ENCODE data around the gene LRRTM4.
"Not testable (repeated sequence)": the region's sequence is repeated elsewhere in the genome, so short reads cannot be mapped to it uniquely, and the experiment has no call there.

LRRTM4 gene

DNA sequence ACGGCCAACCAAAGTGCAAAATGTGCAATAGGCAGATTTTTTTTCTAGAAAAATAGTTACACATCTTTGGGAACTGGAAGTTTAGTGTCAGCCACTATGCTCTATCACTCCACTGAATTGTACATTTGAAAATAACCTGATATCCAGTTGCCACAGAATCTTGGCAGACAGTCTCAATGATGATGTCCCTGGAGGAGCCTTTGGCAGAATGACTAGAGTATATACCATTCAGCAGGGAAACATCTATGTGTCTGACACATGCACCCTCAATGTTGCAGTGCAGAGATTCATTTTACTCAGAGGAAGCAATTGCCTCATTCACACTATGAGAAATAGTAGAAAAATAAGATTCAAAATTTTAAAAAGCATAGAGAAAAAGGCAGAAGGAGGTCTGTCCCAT, 475.8 kb downstream of the LRRTM4 start:
- no peak for DNase-seq

DNA sequence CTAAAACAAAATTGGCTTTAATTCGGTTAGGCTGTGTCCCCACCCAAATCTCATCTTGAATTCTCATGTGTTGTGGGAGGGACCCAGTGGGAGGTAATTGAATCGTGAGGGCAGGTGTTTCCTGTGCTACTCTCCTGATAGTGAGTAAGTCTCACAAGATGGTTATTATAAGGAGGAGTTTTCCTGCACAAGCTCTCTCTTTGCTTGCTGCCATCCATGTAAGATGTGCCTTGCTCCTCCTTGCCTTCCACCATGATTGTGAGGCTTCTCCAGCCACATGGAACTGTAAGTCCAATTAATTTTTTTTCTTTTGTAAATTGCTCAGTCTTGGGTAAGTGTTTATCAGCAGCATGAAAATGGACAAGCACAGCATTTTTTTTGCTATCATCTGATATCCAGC, 476.7 kb downstream of the LRRTM4 start:
- DNase-seq: not testable (repeated sequence)

DNA sequence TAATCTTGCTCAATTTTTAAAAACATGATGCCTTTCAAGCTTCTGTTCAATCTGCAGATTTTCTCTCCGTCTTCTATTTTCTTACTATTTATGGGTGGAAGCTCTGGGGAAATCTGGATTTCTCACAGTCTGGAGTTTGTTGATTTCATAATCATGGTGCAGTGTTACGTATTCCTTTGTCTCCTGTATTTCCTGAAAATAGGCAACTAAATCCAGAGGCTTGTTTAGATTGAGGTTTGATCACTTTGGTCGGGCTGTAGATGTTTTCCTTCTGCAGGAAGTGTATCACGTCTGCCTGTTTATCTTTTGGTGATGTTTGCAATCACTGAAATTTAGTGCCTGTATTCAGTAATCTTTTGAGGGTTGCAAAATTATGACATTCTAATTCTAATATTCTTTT, 487.7 kb downstream of the LRRTM4 start:
- DNase-seq: no peak

DNA sequence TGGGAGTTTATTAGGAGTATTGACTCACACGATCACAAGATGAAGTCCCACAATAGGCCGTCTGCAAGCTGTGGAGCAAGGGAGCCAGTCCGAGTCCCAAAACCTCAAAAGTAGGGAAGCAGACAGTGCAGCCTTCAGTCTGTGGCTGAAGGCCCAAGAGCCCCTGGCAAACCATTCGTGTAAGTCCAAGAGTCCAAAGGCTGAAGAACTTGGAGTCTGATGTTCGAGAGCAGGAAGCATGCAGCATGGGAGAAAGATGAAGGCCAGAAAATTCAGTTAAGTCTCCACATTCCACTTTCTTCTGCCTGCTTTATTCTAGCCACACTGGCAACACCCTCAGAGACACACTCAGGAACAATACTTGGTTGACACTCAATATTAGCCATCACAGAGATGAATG, 492.9 kb downstream of the LRRTM4 start:
- not testable (repeated sequence) for DNase-seq

DNA sequence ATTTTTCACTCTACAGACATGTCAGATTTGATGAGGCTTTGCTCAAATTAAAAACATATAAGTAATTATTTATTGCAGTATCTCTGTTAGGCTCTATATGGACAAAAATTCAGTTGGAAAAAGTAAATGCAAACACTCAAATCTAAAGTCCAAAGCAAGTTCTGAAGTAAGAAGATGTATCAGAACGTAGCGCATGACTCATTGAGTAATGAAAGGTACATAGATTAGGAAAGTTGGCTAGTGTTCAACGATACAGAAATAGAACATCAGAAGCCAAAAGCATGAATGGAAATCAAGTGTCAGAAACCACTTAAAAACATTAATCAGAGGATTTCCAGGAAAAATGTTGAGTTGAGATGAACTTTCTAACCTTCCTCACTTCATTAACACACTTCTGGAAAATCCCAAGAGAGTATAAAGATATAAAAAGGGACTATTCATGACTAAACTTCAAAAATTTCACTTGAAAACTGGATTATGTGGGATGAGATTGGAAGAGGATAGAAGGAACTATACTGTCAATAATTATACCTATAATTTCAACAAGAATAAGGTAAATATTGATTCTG, 494.1 kb downstream of the LRRTM4 start:
- DNase-seq: no peak

DNA sequence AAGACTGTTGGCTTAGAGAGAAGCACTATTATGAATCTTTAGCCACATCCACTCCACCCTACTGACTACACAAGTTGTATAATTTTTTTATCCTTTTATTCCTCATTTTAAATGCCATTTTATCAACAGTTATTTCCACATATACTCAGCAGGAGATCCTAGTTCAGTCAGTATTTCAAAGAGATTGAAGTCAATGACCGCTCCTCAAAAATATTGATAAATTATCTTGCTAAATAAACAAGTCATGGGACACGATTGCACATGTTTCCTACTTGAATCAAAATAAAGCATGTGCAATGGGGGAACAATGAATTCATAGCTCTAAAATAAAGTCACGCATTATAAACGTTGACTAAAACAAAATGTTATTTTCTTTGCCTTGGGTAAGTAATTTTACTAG, 496.5 kb downstream of the LRRTM4 start:
- DNase-seq: no peak

DNA sequence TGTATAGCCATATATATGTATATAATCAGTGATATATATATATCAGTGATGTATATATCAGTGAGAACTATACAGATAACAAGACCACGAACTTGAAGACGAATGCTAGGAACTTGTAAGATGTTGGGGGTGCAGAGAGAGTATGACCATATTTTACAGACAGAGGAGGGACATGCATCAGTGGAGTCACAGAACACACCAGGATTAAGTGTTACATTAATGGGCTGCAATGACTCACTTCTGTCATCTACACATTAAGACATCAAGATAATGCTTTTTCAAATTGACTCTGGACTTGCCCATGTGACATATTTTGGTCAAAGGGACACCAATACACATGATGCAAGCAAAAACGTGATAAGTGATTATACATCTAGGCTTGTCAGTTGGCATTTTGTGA, 501.0 kb downstream of the LRRTM4 start:
- no peak for DNase-seq

DNA sequence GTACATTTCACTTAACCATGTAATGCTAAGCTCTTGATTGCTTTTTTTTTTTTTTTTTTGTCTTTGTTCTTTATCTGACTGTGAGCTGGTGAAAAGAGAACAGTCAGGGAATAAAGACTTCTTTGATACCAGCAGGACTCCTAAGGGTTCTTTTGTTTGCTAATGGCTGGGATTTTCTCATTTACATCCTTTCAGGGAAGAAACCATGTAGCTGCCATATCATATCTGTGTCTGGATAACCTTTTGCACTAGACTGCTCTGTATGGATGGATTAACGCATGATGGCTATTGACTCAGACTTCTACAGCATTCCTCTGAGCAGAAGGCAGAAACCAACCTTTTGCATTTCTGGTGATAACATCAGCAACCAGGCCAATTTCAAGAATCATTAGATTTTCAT, 504.0 kb downstream of the LRRTM4 start:
- no peak for DNase-seq

DNA sequence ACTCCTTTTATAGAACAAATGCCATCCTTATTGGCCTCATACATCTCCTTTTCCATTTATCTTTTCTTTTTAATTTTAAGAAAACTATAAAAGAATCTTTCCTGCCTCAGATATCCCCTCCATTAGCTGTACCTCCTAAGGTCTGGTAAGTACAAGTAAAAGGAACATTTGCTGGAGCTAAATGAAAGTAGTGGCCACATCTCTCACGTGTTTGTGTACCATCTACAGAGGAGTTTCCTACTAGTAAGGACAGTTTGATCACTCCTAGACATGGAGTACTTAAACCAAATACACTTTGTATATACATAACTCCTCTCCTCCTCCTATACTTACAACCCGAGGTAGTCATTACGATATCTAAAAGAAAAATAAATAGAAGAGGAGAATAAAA, 504.8 kb downstream of the LRRTM4 start:
- no peak for DNase-seq

DNA sequence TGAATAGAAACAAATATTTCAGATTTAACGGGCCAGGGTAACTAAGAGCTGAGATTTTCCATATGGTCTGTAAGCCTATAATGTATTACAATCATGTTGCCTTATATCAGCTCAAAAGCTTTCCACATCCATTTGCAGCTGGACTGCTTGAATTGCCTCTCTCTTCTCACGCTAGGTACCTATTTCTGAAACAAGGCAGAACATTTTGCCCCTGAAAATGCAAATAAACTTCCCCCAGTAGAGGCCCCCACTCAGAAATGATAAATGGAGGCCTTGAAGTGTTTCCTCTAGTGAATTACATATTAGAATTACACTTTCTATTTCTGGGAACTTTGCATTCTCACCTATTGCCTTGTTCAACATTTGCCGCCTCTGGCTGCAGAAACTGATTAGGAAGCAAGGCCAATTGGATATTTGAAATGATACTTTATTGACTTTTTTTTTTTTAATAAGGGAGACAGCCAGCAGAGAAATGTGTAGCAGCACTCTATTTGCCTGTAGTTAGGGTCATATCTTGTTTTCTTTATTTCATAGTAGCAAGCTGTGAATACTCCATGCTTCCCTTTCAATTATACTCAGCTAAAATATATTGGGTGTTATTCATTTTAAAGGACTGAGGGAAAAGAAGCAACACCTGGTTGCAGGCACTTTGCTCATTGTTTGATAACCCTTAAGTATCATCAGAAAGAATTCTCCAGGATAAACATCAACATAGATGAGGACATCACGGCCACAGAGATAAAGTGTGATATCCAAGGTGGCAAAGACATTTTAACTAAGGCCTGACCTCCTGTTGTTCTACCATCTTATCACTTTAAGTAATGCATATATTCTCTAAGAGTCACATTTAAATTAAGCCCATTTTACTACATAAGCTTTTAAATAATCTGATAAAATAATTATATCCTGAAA, 505.5 kb downstream of the LRRTM4 start:
- no peak for DNase-seq

DNA sequence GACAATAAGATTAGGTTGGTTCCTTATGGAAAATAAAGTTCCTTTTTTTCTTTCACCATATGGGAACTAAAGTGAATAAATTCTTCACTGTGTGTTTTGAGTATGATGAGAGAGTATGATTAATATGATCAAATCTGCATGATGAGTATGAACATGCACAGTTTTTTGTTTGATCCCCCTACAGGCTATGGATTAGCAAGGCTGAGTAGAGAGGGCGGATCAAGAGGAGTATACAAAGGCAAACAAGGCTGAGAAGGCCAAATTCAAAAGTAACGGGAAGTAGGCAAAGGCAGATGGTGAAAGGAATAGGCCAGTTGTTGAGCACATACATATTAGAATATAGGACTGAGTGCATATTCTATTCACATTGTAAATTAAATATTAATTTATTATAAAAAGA, 508.2 kb downstream of the LRRTM4 start:
- DNase-seq: no peak

DNA sequence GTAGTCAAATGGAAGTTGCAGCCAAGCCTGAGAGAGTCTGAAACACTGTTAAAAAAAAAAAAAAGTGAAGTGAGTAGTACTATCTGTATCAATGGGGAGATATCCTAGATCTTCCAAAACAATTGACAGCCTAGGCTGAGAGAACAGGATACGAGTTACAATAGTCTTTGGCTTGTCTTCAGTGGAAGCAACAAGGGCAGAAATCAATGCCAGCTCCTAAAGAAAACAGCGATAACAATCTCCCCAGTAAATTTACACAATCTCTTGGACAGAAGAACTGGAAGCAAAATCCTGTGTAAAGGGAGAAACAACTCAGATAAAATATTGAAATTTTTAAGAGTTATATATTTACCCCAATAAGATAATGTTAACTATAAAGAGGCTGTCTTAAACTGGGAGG, 508.7 kb downstream of the LRRTM4 start:
- no peak for DNase-seq

DNA sequence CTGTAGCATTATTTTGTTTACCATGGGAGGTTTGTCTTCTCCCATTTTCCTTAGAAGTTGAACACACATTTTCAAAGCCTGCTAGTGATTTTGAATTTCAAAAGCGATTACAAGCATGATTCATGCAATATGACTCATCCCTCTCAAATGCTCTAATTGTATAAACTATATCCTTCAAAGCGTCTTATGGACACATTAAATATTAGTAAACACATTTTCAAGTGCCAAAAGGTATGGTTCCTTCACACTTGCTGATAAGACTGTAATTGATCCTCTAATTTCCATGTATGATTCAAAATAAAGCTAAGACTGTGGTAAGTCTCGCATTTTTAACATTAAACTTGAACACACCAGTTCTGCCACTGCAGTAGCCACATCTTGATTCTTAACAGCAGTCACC, 512.9 kb downstream of the LRRTM4 start:
- DNase-seq: no peak

DNA sequence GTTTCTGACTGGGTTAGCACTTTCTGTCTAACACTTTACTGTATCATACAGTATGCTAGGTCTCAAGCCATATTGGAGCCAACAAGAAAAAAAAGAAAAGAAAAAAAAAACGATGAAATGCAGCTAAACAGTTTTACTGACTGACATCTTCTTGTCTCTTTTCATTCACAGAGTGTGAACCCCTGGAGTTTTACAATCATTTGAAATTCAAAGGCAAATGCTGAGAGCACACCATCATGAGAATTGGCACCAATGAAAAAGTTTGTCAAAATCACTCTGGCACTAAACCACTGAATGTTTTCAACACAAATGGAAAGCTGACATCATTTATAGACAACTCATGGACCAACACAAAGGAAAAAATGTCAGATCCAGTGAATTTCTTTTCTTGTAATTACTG, 513.3 kb downstream of the LRRTM4 start:
- DNase-seq: no peak

DNA sequence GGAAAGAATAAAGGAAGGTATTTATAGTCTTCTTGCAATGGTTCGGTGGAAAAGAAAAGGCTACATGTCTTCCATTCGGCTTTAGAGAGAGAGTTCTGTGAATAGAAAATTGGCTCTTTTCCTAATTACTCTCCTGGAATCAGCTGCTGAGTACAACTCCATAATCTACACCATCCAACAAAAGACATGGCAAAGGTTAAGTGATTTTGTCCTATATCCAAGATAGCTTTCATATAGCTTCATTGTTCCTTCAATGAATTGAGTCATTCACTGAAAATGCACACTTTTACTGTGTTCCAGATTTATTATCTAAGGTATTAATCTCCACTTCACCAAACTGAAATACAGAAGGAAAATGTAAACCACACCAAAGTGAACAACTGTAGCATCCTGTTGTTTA, 514.5 kb downstream of the LRRTM4 start:
- DNase-seq: no peak

DNA sequence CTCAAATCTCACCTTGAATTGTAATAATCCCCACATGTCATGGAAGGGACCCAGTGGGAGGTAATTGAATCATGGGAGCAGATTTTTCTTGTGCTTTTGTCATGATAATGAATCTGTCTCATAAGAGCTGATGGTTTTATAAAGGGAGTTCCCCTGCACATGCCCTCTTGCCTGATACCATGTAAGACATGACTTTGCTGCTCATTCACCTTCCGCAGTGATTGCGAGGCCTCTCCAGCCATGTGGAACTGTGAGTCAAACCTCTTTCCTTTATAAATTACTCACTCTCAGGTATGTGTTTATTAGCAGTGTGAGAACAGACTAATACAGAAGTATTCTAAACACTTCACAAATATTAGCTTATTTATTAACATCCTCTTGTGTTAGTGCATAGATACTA, 516.7 kb downstream of the LRRTM4 start:
- DNase-seq: no peak

DNA sequence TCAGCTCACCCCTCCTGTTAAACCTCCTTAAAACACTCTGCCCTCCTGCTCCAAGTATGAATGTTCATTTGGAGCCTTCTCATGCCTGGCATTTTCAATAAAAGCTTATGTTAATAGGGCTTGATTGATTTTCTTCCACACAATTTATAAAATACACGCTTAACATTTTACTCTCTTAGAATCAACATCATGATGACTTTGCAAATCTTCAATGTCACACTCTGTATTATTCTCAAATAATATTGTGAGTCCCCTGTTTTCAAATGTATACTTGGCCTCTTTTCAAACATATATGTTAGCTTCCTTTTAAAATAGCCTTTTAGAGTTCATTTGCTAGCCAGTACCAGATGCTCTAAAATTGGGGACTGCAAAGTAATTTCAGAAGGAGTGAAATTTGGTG, 520.3 kb downstream of the LRRTM4 start:
- DNase-seq: no peak

DNA sequence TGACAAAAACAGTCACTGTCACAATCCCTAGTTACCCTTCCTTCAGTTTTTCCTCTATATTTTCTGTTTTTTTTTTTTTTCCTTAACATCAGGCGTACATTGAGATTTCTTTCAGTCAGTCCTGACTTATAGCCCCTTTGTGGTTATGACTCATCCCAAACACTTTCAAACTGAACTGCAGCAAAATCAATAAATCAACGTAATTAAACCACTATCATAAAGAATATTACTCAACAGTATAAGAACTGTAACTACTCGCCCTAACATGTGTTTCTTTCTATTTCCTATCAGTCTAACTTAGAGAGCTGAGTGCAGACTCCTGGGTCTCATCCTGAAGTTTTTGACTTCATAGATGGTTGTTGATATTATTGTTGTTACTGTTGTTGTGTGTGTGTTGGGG, 523.5 kb downstream of the LRRTM4 start:
- no peak for DNase-seq

DNA sequence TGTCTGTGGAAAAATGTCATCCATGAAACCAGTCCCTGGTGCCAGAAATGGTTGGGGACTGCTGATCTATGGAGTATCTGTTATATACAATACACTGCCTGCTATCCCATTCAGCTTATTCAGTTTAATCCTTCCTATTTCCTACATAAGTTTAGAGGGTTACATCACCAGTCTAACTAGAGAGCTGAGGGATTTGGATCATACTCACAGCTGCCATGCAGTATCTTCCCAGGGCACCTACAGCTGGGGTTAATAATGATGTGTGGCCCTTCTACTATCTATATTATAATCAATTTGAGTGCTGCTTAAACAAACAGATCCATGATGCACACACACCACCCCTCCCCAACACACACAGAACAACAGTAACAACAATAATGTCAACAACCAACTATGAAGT, 524.0 kb downstream of the LRRTM4 start:
- no peak for DNase-seq

DNA sequence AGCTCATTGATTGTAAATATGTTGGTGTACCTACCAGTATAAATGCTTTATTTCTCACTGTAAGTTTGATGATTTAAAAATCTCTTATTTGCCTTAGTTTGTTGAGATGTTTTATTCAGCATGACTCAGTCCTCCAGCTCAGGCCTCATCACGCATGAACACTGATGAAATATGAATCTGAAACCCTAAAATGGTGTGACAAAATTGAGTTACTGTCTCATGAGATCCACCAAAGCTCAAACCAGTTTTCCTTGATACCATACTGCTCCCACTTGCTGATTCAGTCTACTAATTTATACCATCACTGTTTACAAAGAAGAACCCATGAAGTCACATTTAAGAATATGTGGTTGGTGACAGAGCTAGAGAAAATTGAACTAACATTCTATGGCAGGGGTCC, 524.9 kb downstream of the LRRTM4 start:
- DNase-seq: no peak

DNA sequence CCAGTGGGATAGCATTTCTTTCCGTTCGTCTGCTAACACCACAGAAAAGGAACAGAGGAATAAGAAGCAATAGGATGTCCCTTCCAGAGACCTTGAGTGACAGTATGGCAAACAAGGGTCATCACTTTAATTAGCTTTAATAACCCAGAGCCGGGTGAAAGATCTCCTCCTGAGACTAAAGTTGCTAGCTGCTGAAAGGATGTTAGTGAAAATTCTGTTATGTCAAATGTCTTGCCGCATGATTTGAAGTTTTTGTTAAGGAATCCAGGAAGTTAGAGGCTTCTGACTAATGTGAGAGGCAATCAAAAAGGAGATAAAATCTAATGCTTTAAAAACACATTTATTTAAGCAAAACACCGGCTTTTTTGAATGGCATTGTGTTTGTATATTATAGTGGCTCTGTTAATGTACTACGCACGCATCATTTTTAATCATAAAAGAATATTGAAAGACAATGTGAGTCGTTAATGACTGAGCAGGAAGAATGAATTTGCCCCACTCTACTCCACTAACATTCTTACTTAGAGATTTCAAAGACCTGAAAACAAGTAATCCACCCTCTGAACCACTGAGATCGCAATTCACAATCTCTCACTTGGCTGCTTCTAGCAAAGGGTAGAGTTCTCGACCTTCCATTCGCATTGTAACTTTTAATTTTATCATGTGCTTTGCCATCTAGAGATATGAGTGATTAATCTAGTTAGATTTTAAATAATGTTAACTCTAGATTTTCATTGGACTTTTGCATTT, 536.6 kb downstream of the LRRTM4 start:
- DNase-seq: no peak

DNA sequence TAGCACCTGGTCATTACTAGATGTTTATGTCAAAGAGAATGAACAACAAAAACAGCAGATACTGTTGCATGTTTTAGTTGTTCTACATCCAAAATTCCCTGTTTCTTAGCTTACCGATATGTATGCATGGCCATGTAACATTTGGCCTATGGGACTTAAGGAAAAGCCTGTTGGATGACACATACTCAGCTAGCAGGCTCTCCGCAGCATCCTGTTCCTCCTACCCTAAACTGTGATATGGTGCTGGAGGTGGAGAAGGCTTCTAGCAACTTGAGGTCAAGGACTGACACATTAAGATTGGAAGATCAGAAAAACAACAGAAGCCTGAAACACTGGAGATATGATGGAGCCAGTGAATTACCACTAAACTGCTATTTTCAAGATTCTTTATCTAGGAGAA, 537.8 kb downstream of the LRRTM4 start:
- DNase-seq: no peak

DNA sequence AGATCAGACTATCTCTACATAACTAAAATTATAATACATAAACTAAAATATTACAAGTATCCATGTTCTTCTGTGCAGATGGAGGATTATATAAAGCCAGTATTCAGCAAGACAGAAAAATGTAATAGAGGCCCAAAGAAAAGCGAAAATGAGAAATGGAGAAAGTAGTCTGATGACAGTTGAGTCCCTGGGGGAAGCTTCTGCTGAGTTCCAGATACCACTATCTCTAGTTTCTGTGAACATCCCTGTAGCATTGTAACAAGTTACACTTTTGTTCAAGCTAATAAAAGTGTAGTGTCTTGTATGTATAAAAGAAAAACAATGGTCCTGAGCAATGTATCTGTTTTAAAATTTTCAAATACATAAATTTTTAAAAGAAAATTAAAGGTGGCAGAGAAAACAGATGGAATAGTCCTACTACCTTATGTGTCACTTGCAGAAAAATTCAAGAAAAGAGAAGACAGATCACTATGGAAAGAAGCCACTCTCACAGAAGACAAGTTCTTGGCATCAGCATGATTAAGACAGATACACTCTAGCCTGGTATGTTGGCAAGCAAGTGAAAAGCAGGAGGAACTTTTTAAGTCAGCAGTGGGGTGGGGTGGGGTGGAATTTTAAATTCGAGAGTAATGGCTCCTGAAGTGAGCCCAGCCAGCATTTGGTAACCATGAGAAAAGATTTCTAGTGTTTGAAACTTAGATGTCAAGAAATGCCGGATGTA, 541.9 kb downstream of the LRRTM4 start:
- DNase-seq: no peak
